ENCODE data around the gene AP2B1. TPM values are rescaled to one million over a fixed set of nuclear protein-coding genes. Genes with fewer than 3 reads are reported as not detected.
"Not testable (repeated sequence)": the region's sequence is repeated elsewhere in the genome, so short reads cannot be mapped to it uniquely, and the experiment has no call there.

Gene AP2B1
- total and polyA plus RNA-seq, 2 donors = 34.7 to 39.1 TPM

DNA sequence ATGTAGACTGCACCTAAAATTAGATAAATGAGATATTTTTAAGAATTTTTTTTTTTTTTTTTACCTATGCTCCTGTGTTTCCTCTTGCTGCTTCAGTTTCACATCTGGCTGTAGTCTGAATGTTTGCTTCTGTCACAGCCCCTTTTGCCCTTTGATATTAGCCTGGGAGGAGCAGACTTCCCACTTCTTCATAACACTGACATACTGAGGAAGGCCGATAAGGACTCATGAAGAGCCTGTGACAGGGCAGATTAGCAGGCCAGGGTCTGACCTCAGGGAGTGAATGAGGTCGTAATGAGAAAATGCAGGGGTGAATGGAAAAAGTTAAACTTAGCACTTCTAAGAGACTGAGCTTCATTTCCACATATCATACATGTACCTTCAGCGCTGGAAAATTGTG is 26.4 kb upstream of the AP2B1 start, which contains the start of gene SLFN14:
Gene SLFN14 (minus strand): TSS at position 117 of the 400 bp plus-strand sequence. CDS start 2,757 bp downstream, outside the sequence.
- DNase-seq (ENCODE audit: low read depth in 6 of 9, low spot score in 9 of 9) = no peak
- no peaks in the 10 kb centered on the region for H3K4me1 ChIP-seq (ENCODE audit: control insufficient read depth in 2 of 2, insufficient read depth in 2 of 2, low read length in 2 of 2)
- no peaks in the 10 kb centered on the region for H3K36me3 ChIP-seq (ENCODE audit: control insufficient read depth in 2 of 2, insufficient read depth in 2 of 2, low read length in 1 of 2)
- H3K4me3 ChIP-seq (ENCODE audit: low read length in 2 of 2) = no peak within 1 kb of the TSS
- no peaks in the 10 kb centered on the region for H3K27me3 ChIP-seq (ENCODE audit: control insufficient read depth in 2 of 2, insufficient read depth in 1 of 2, low read length in 1 of 2)
- H3K27ac ChIP-seq (ENCODE audit: low read depth in 1 of 2, low read length in 1 of 2) = no peak within 1 kb of the TSS
- no peaks in the 10 kb centered on the region for H3K9me3 ChIP-seq (ENCODE audit: control insufficient read depth in 2 of 2, insufficient read depth in 1 of 2, low read length in 1 of 2)
- 24% methylated on average over 3 of the region's 3 CpGs for WGBS

GRCh38 chr17:35563181-35563580 is 23.9 kb upstream of the AP2B1 start:
- WGBS = 95% methylated on average over 16 of the region's 16 CpGs
- H3K4me3 ChIP-seq (ENCODE audit: low read length in 2 of 2); H3K4me1 ChIP-seq (ENCODE audit: control insufficient read depth in 2 of 2, insufficient read depth in 2 of 2, low read length in 2 of 2): not testable (repeated sequence)

GRCh38 chr17:35566968-35567367 is 20.2 kb upstream of the AP2B1 start:
- H3K27ac ChIP-seq (ENCODE audit: low read depth in 1 of 2, low read length in 1 of 2) = no peak overlapping the region
- DNase-seq (ENCODE audit: low read depth in 6 of 9, low spot score in 9 of 9) = no peak
- no peaks in the 10 kb centered on the region for H3K9me3 ChIP-seq (ENCODE audit: control insufficient read depth in 2 of 2, insufficient read depth in 1 of 2, low read length in 1 of 2)
- peaks cover 2 to 10% of the 10 kb centered on the region in 2 donors for H3K4me1 ChIP-seq (ENCODE audit: control insufficient read depth in 2 of 2, insufficient read depth in 2 of 2, low read length in 2 of 2)
- 89% methylated on average over 11 of the region's 11 CpGs for WGBS
- peaks cover 0 to 2% of the 10 kb centered on the region in 2 donors for H3K36me3 ChIP-seq (ENCODE audit: control insufficient read depth in 2 of 2, insufficient read depth in 2 of 2, low read length in 1 of 2)
- H3K27me3 ChIP-seq (ENCODE audit: control insufficient read depth in 2 of 2, insufficient read depth in 1 of 2, low read length in 1 of 2) = no peaks in the 10 kb centered on the region
- peak overlapping the region in 1 of 2 donors; percentile 81 for H3K4me3 ChIP-seq (ENCODE audit: low read length in 2 of 2)

More at GRCh38 chr17:35563181-35563580, 23.9 kb upstream of the AP2B1 start:
- H3K9me3 ChIP-seq (ENCODE audit: control insufficient read depth in 2 of 2, insufficient read depth in 1 of 2, low read length in 1 of 2); H3K36me3 ChIP-seq (ENCODE audit: control insufficient read depth in 2 of 2, insufficient read depth in 2 of 2, low read length in 1 of 2); H3K27ac ChIP-seq (ENCODE audit: low read depth in 1 of 2, low read length in 1 of 2); DNase-seq (ENCODE audit: low read depth in 6 of 9, low spot score in 9 of 9); H3K27me3 ChIP-seq (ENCODE audit: control insufficient read depth in 2 of 2, insufficient read depth in 1 of 2, low read length in 1 of 2): not testable (repeated sequence)

DNA sequence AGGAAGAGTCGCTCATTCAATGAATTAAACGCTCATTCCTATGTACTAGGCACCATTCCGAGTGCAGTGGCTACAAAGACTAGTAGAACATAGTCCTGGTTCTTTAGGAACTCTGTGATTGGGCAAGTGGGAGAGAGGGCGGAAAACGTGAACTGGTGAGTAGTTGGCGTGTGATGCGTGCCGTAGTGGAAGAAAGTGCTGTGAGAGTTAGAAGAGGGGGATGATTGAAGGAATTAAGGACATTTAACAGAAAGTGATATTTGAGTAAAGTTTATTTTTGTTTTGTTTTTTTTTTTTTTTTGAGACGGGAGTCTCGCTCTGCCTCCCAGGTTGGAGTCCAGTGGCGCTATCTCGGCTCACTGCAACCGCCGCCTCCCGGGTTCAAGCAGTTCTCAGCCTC is 18.6 kb upstream of the AP2B1 start:
- H3K27ac ChIP-seq (ENCODE audit: low read depth in 1 of 2, low read length in 1 of 2) = peak overlapping the region in 1 of 2 donors; percentile 55
- H3K36me3 ChIP-seq (ENCODE audit: control insufficient read depth in 2 of 2, insufficient read depth in 2 of 2, low read length in 1 of 2) = peaks cover 6 to 9% of the 10 kb centered on the region in 2 donors
- H3K27me3 ChIP-seq (ENCODE audit: control insufficient read depth in 2 of 2, insufficient read depth in 1 of 2, low read length in 1 of 2) = no peaks in the 10 kb centered on the region
- peak overlapping the region; percentile 81 to 95 for H3K4me3 ChIP-seq (ENCODE audit: low read length in 2 of 2)
- DNase-seq (ENCODE audit: low read depth in 6 of 9, low spot score in 9 of 9) = peak in 3 of 9 donors; percentile 11 to 50 (median 25)
- WGBS = 34% methylated on average over 15 of the region's 15 CpGs
- peaks cover 2 to 10% of the 10 kb centered on the region in 2 donors for H3K4me1 ChIP-seq (ENCODE audit: control insufficient read depth in 2 of 2, insufficient read depth in 2 of 2, low read length in 2 of 2)
- H3K9me3 ChIP-seq (ENCODE audit: control insufficient read depth in 2 of 2, insufficient read depth in 1 of 2, low read length in 1 of 2) = no peaks in the 10 kb centered on the region

DNA sequence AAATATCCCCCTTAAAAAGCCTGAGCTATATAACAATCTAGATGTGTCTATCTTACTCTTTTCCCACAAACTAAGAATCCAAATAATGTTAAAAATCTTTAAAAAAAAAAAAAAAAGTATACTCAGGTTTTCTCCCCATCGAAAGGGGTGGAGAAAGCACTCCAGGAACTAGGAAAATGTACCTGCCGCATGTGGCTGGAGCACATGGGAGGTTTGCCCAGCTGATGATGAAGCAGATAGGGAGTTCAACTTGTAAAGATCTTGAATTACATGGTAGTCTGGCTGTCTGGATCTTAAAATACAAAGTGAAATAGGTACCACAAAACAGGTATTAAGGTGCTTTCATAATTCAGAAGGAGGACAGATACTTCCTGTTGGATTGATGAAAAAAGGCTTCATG is 17.7 kb upstream of the AP2B1 start:
- no peaks in the 10 kb centered on the region for H3K9me3 ChIP-seq (ENCODE audit: control insufficient read depth in 2 of 2, insufficient read depth in 1 of 2, low read length in 1 of 2)
- no peak overlapping the region for H3K4me3 ChIP-seq (ENCODE audit: low read length in 2 of 2)
- peaks cover 10 to 13% of the 10 kb centered on the region in 2 donors for H3K36me3 ChIP-seq (ENCODE audit: control insufficient read depth in 2 of 2, insufficient read depth in 2 of 2, low read length in 1 of 2)
- 95% methylated on average over 2 of the region's 2 CpGs for WGBS
- peaks cover 2 to 10% of the 10 kb centered on the region in 2 donors for H3K4me1 ChIP-seq (ENCODE audit: control insufficient read depth in 2 of 2, insufficient read depth in 2 of 2, low read length in 2 of 2)
- no peaks in the 10 kb centered on the region for H3K27me3 ChIP-seq (ENCODE audit: control insufficient read depth in 2 of 2, insufficient read depth in 1 of 2, low read length in 1 of 2)
- no peak overlapping the region for H3K27ac ChIP-seq (ENCODE audit: low read depth in 1 of 2, low read length in 1 of 2)
- DNase-seq (ENCODE audit: low read depth in 6 of 9, low spot score in 9 of 9) = no peak

GRCh38 chr17:35575759-35576158 is 11.4 kb upstream of the AP2B1 start:
- Histone ChIP-seq H3K27me3 (ENCODE audit: control insufficient read depth in 2 of 2, insufficient read depth in 1 of 2, low read length in 1 of 2) (no peaks in the 10 kb centered on the region), H3K36me3 (ENCODE audit: control insufficient read depth in 2 of 2, insufficient read depth in 2 of 2, low read length in 1 of 2) (peaks cover 14 to 15% of the 10 kb centered on the region in 2 donors), H3K4me3 (ENCODE audit: low read length in 2 of 2) (no peak overlapping the region), H3K27ac (ENCODE audit: low read depth in 1 of 2, low read length in 1 of 2) (no peak overlapping the region), H3K4me1 (ENCODE audit: control insufficient read depth in 2 of 2, insufficient read depth in 2 of 2, low read length in 2 of 2) (peaks cover 12 to 16% of the 10 kb centered on the region in 2 donors), H3K9me3 (ENCODE audit: control insufficient read depth in 2 of 2, insufficient read depth in 1 of 2, low read length in 1 of 2) (no peaks in the 10 kb centered on the region)
- WGBS = 99% methylated on average over 3 of the region's 3 CpGs
- DNase-seq (ENCODE audit: low read depth in 6 of 9, low spot score in 9 of 9) = no peak

- Histone ChIP-seq H3K27me3 (ENCODE audit: control insufficient read depth in 2 of 2, insufficient read depth in 1 of 2, low read length in 1 of 2) (no peaks in the 10 kb centered on the region), H3K4me1 (ENCODE audit: control insufficient read depth in 2 of 2, insufficient read depth in 2 of 2, low read length in 2 of 2) (peaks cover 12 to 16% of the 10 kb centered on the region in 2 donors), H3K36me3 (ENCODE audit: control insufficient read depth in 2 of 2, insufficient read depth in 2 of 2, low read length in 1 of 2) (peaks cover 8 to 12% of the 10 kb centered on the region in 2 donors), H3K9me3 (ENCODE audit: control insufficient read depth in 2 of 2, insufficient read depth in 1 of 2, low read length in 1 of 2) (no peaks in the 10 kb centered on the region), H3K27ac (ENCODE audit: low read depth in 1 of 2, low read length in 1 of 2) (peak overlapping the region; percentile 94 to 97), H3K4me3 (ENCODE audit: low read length in 2 of 2) (peak overlapping the region; percentile 71 to 90)
- DNase-seq (ENCODE audit: low read depth in 6 of 9, low spot score in 9 of 9) = peak in 2 of 9 donors; percentile 7 to 29
- WGBS = 7% methylated on average over 8 of the region's 8 CpGs
These were observed 9.3 kb upstream of the AP2B1 start for GRCh38 chr17:35577830-35578196.

DNA sequence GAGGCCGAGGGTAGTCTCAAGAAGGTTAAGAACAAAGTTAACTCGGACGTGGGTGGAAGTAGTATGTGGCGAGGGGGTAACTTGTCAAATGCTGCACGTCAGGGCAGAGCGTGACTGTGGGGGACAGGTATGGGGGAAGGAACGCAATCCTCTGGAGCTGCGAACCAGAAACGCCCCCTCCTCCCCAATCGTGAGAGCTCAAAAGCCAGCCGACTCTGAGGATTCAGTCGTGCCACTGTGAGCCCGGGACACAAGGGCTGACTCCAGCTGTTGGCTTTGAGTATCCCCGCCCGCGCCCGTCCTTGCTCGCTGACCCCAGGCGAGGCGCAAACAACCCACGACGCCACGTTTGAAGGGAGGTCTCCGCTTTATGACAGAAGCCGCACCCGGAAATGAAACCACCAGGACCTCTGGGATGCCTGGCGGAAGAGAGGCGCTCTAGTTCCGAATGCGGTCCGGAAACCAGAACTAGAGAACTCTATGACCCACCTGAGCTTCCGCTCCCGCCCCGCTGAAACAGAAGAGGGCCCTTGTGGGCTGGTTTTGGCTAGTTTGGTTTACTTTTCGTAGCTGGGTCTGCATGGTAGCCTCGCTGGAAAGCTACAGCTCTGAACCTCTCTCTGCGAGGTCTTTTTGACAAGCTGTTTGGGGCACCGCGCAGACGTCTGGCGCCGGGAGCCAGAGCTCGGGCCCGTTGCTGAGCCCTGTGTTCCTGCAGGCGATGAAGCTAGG is 8.8 kb upstream of the AP2B1 start, which contains the start of gene PEX12:
Gene PEX12 (minus strand): TSS at position 375 of the 732 bp plus-strand sequence. CDS start 550 bp downstream, outside the sequence.
- WGBS = under 1% methylated on average over 45 of the region's 45 CpGs
- H3K4me3 ChIP-seq (ENCODE audit: low read length in 2 of 2) = peak within 1 kb of the TSS; percentile 71 to 90
- H3K27me3 ChIP-seq (ENCODE audit: control insufficient read depth in 2 of 2, insufficient read depth in 1 of 2, low read length in 1 of 2) = peaks cover 0 to 2% of the 10 kb centered on the region in 2 donors
- H3K4me1 ChIP-seq (ENCODE audit: control insufficient read depth in 2 of 2, insufficient read depth in 2 of 2, low read length in 2 of 2) = peaks cover 12 to 16% of the 10 kb centered on the region in 2 donors
- H3K27ac ChIP-seq (ENCODE audit: low read depth in 1 of 2, low read length in 1 of 2) = peak within 1 kb of the TSS; percentile 94 to 97
- H3K36me3 ChIP-seq (ENCODE audit: control insufficient read depth in 2 of 2, insufficient read depth in 2 of 2, low read length in 1 of 2) = peaks cover 7 to 11% of the 10 kb centered on the region in 2 donors
- DNase-seq (ENCODE audit: low read depth in 6 of 9, low spot score in 9 of 9) = peak; percentile 76 to 96 (median 89)
- no peaks in the 10 kb centered on the region for H3K9me3 ChIP-seq (ENCODE audit: control insufficient read depth in 2 of 2, insufficient read depth in 1 of 2, low read length in 1 of 2)

- 4% methylated on average over 11 of the region's 11 CpGs for WGBS
- DNase-seq (ENCODE audit: low read depth in 6 of 9, low spot score in 9 of 9) = peak in 4 of 9 donors; percentile 19 to 58 (median 34)
- H3K9me3 ChIP-seq (ENCODE audit: control insufficient read depth in 2 of 2, insufficient read depth in 1 of 2, low read length in 1 of 2) = no peaks in the 10 kb centered on the region
- H3K4me3 ChIP-seq (ENCODE audit: low read length in 2 of 2) = peak overlapping the region; percentile 71 to 90
- peaks cover 0 to 4% of the 10 kb centered on the region in 2 donors for H3K27me3 ChIP-seq (ENCODE audit: control insufficient read depth in 2 of 2, insufficient read depth in 1 of 2, low read length in 1 of 2)
- H3K4me1 ChIP-seq (ENCODE audit: control insufficient read depth in 2 of 2, insufficient read depth in 2 of 2, low read length in 2 of 2) = peaks cover 12 to 16% of the 10 kb centered on the region in 2 donors
- H3K27ac ChIP-seq (ENCODE audit: low read depth in 1 of 2, low read length in 1 of 2) = peak overlapping the region; percentile 93 to 97
- peaks cover 3 to 6% of the 10 kb centered on the region in 2 donors for H3K36me3 ChIP-seq (ENCODE audit: control insufficient read depth in 2 of 2, insufficient read depth in 2 of 2, low read length in 1 of 2)
These were observed 8.1 kb upstream of the AP2B1 start for GRCh38 chr17:35578929-35579432.

Data from thymus (tissue), 11 donors.